GM06990 (cell line): ENCODE data around the gene IGFL3.
A peak's percentile ranks its signal among the peaks of the same experiment; 100 is the strongest.
"Not testable (repeated sequence)": the region's sequence is repeated elsewhere in the genome, so short reads cannot be mapped to it uniquely, and the experiment has no call there.

Experiments used
- DNase-seq: peaks from one replicate; pipeline ENCODE4 v3.0.0-alpha.2; 2011; ENCODE audit not compliant: insufficient read length; ENCODE audit errors: extremely low read depth
- H3K27me3 ChIP-seq: replicated peaks from 2 replicates; pipeline ENCODE4 v1.6.0; 2011; ENCODE audit warnings: low read length; ENCODE audit not compliant: control insufficient read depth, insufficient read depth
- H3K36me3 ChIP-seq: 2 replicates; pipeline ENCODE4 v1.5.1; 2011; ENCODE audit warnings: low read length; ENCODE audit not compliant: control insufficient read depth, insufficient read depth
- H3K4me3 ChIP-seq: replicated peaks from 2 replicates; pipeline ENCODE4 v1.5.1; 2011; ENCODE audit warnings: low read depth, mild to moderate bottlenecking, control low read depth, low read length
- TF ChIP-seq, protein P1 (sequence below): IDR thresholded peaks from 2 replicates; pipeline ENCODE4 v1.5.1; 2011; ENCODE audit warnings: low read length, control low read depth, mild to moderate bottlenecking, inconsistent platforms; ENCODE audit not compliant: insufficient read depth, poor library complexity, severe bottlenecking

IGFL3 gene

DNA sequence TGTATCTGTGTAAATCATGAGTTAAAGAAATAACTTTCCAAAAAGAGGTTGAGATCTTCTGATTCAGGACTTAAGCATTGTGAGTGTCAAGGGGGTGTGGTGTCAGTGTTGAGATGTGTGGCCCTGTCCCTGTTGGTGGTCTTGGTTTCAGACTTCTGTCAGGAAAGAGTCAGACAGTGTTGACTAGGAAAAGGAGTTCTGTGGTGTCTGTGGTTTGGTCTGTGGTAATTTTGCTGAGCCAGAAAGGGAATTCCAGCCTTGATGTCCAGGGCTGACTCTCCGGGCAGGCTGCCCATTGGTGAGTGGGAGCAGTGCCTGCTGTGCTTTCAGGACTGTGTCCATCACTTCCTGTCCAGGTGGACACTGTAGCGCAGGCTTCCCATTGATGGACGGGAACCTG lies 43.9 kb downstream of the IGFL3 start:
- H3K4me3 ChIP-seq = no peak overlapping the region
- no peak for DNase-seq
- TF ChIP-seq, protein P1, sequence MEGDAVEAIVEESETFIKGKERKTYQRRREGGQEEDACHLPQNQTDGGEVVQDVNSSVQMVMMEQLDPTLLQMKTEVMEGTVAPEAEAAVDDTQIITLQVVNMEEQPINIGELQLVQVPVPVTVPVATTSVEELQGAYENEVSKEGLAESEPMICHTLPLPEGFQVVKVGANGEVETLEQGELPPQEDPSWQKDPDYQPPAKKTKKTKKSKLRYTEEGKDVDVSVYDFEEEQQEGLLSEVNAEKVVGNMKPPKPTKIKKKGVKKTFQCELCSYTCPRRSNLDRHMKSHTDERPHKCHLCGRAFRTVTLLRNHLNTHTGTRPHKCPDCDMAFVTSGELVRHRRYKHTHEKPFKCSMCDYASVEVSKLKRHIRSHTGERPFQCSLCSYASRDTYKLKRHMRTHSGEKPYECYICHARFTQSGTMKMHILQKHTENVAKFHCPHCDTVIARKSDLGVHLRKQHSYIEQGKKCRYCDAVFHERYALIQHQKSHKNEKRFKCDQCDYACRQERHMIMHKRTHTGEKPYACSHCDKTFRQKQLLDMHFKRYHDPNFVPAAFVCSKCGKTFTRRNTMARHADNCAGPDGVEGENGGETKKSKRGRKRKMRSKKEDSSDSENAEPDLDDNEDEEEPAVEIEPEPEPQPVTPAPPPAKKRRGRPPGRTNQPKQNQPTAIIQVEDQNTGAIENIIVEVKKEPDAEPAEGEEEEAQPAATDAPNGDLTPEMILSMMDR = no peak
- no peaks in the 10 kb centered on the region for H3K36me3 ChIP-seq
- H3K27me3 ChIP-seq = peaks cover 2% of the 10 kb centered on the region

DNA sequence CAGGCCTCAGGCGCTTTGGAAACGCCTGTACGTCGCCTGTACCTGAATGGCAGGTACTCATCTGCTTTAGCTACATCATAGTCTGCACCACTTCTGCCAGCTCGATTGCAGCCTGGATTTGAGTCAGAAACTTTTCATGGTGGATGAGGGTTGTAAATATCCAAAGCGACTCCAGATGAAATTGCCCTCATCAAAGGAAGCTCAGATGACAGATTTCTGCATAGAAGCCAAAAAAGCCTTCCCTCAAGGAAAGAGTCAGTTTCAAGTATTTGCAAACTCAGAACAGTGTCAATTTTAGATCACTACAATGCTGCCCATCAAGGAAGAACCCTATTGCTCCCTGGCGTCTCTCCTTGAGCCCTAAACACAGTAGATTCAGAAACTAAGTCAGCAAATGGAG lies 44.9 kb downstream of the IGFL3 start:
- DNase-seq = no peak
- TF ChIP-seq, protein P1 = no peak
- no peak overlapping the region for H3K4me3 ChIP-seq
- no peaks in the 10 kb centered on the region for H3K36me3 ChIP-seq
- H3K27me3 ChIP-seq = peaks cover 2% of the 10 kb centered on the region

DNA sequence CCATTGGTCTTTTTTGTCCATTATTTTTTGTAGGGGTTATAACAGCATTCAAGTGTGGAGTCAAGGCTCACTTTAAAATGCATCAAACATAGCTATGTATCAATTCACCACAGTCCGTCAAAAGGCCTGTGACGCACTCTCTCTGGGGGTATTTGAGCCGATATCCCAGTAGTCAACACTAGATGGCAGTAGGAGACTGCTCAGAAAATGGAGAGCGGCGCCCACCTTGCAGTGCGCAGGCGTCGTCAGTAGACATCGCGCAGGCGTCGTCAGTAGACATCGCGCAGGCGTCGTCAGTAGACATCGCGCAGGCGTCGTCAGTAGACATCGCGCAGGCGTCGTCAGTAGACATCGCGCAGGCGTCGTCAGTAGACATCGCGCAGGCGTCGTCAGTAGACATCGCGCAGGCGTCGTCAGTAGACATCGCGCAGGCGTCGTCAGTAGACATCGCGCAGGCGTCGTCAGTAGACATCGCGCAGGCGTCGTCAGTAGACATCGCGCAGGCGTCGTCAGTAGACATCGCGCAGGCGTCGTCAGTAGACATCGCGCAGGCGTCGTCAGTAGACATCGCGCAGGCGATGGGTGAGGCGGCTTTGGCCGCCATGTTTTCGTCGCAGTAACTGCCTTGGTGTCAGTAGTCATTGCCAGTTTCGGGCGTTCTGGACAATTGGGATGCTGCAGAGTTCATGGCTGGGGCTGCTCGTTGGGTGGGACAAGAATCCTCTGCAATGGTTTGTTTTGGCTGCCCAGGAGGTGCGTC lies 45.7 kb downstream of the IGFL3 start:
- not testable (repeated sequence) for H3K36me3 ChIP-seq, DNase-seq, H3K4me3 ChIP-seq, H3K27me3 ChIP-seq
- TF ChIP-seq, protein P1 = peak; percentile 45

DNA sequence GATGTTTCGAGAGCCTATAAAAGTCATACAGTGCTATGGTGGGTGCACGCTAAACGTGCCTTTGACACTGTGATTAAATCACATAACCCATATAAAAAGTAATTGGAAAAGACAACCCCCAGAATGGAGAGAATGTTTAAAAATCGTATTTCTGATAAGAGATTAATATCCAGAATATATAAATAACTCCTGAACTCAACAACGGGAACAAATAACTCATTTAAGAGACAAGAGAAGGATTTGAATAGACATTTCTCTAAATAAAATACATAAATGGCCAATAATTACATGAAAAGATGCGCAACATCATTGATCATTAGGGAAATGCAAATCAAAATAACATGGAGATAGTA lies 46.7 kb downstream of the IGFL3 start:
- Histone ChIP-seq H3K4me3 (no peak overlapping the region), H3K36me3 (no peaks in the 10 kb centered on the region), H3K27me3 (peaks cover 2% of the 10 kb centered on the region)
- TF ChIP-seq, protein P1 = no peak
- no peak for DNase-seq

- Histone ChIP-seq H3K36me3 (no peaks in the 10 kb centered on the region), H3K27me3 (peaks cover 2% of the 10 kb centered on the region), H3K4me3 (no peak overlapping the region)
- DNase-seq = peak; percentile 39
- TF ChIP-seq, protein P1 = peak; percentile 62
Observed at GRCh38 chr19:46076951-46077814, 47.3 kb downstream of the IGFL3 start.
